ENCODE results near the gene CACNA2D1.

DNA sequence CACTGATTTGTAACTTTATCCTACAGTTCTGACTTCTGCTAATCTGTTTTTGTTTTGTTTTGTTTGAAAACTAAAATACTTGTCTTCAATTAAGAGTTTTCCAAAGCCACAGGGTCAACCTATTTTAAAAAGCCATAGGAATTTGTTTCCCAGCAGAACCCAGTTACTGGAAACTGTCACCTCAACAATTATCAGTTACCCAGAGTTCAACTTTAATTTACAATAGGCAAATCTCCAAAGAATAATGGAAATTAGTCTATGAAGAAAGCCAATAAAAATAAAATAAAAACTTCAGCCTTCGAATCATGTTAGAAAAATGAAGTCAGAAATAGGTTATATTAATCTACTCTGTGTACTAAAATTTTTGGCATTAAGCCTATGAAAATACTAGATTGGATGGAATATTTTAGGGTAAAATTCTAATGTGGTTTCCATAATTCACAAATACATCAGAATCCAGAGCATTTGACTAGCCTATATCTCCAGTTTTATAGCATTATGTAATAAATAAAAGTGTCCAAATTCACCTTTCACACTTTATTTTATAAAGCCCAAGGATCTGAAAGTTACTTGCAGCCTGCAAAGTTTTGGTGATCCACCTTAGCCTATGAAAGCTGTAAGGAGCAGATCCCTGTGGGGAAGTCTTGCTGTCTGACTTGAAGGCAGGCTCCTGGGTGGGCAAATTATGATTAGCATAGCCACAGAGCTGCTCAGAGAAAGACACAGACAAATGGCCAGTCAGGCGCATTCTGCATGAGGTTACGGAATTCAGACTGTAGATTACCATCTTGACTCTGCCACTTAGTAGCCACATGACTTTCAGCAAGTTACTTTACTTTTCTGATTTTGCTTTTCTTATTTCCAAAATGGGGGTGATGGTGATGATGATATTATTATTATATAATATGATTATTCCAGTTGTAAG lies 423.8 kb downstream of the CACNA2D1 start:
- TF ChIP-seq MYC (IDR thresholded peaks at IDR 0.05; ENCODE audit: low read depth, low read length) (no peak), POLR2A (IDR thresholded peaks at IDR 0.05; ENCODE audit: extremely low read depth, insufficient read length) (no peak)
- TF ChIP-seq, protein P1, sequence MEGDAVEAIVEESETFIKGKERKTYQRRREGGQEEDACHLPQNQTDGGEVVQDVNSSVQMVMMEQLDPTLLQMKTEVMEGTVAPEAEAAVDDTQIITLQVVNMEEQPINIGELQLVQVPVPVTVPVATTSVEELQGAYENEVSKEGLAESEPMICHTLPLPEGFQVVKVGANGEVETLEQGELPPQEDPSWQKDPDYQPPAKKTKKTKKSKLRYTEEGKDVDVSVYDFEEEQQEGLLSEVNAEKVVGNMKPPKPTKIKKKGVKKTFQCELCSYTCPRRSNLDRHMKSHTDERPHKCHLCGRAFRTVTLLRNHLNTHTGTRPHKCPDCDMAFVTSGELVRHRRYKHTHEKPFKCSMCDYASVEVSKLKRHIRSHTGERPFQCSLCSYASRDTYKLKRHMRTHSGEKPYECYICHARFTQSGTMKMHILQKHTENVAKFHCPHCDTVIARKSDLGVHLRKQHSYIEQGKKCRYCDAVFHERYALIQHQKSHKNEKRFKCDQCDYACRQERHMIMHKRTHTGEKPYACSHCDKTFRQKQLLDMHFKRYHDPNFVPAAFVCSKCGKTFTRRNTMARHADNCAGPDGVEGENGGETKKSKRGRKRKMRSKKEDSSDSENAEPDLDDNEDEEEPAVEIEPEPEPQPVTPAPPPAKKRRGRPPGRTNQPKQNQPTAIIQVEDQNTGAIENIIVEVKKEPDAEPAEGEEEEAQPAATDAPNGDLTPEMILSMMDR (IDR thresholded peaks at IDR 0.05; ENCODE audit: low read depth, low read length) = no peak
